Spinal cord (tissue), 10 donors: ENCODE measurements around the gene PEX7. TPM values are rescaled to one million over a fixed set of nuclear protein-coding genes. Genes with fewer than 3 reads are reported as not detected.
"Not testable (repeated sequence)": the region's sequence is repeated elsewhere in the genome, so short reads cannot be mapped to it uniquely, and the experiment has no call there.

ENCODE experiments used
- DNase-seq, 6 donors: peaks; one replicate each; pipeline versions ENCODE4 v3.0.0 to v3.0.0-alpha.2; 2013 to 2015; ENCODE audit warnings: low spot score in 6 of 6, low read depth in 4 of 6
- H3K27ac ChIP-seq: one replicate; pipeline ENCODE4 v1.5.1; 2013; ENCODE audit warnings: low read depth, low read length, control low read depth
- H3K27me3 ChIP-seq: one replicate; pipeline ENCODE4 v1.6.1; 2013; ENCODE audit warnings: low read length; ENCODE audit not compliant: control insufficient read depth, insufficient read depth
- H3K36me3 ChIP-seq: one replicate; pipeline ENCODE4 v1.6.1; 2013; ENCODE audit warnings: low read length; ENCODE audit not compliant: control insufficient read depth, insufficient read depth
- H3K4me1 ChIP-seq: one replicate; pipeline ENCODE4 v1.6.1; 2013; ENCODE audit warnings: low read length; ENCODE audit not compliant: control insufficient read depth, insufficient read depth
- H3K4me3 ChIP-seq: one replicate; pipeline ENCODE4 v1.5.1; 2013; ENCODE audit warnings: low read depth, low read length, control low read depth
- H3K9me3 ChIP-seq: one replicate; pipeline ENCODE4 v1.6.1; 2013; ENCODE audit warnings: low read length; ENCODE audit not compliant: control insufficient read depth, insufficient read depth
- WGBS: methylation state at CpG from one replicate; pipeline ENCODE4 v1.1.5; 2013; ENCODE audit warnings: missing lambda C conversion rate; ENCODE audit not compliant: insufficient coverage; 5-methylcytosine and 5-hydroxymethylcytosine counted together
- polyA plus RNA-seq, 2 donors: library from polyadenylated mRNA; unstranded; fragments of 120-200 nt; gene quantifications; one replicate each; pipeline ENCODE4 v1.2.1, GENCODE V29; 2013; ENCODE audit not compliant: insufficient read length in 2 of 2
- total RNA-seq, 2 donors: library from RNA; depleted of rRNA in 1 of 2; stranded (reverse); fragments of 120-200 nt in 1 of 2; fragments of >200 nt in 1 of 2; gene quantifications; one replicate each; pipeline versions ENCODE4 v1.2.3 to v1.2.4, GENCODE V29; 2013 to 2014
- donor health status: healthy.

The PEX7 gene
- total and polyA plus RNA-seq, 4 donors, result 8.3 to 10.4 (median 8.8) TPM

- Histone ChIP-seq H3K4me3 (no peak overlapping the region), H3K4me1 (no peaks in the 10 kb centered on the region), H3K36me3 (no peaks in the 10 kb centered on the region), H3K27ac (no peak overlapping the region), H3K9me3 (no peaks in the 10 kb centered on the region), H3K27me3 (no peaks in the 10 kb centered on the region)
- 93% methylated on average over 3 of the region's 4 CpGs for WGBS
- no peak for DNase-seq
Measured at GRCh38 chr6:136864676-136865075, 42.3 kb downstream of the PEX7 start.

- H3K4me1 ChIP-seq, result no peaks in the 10 kb centered on the region
- H3K27ac ChIP-seq, result no peak overlapping the region
- no peak for DNase-seq
- WGBS, result no CpG with 5 or more reads among the region's 4 CpGs
- H3K36me3 ChIP-seq, result no peaks in the 10 kb centered on the region
- H3K27me3 ChIP-seq, result no peaks in the 10 kb centered on the region
- H3K9me3 ChIP-seq, result no peaks in the 10 kb centered on the region
- no peak overlapping the region for H3K4me3 ChIP-seq
Measured at GRCh38 chr6:136866872-136867416, 44.6 kb downstream of the PEX7 start.

- Histone ChIP-seq H3K27me3 (no peaks in the 10 kb centered on the region), H3K27ac (no peak overlapping the region), H3K4me1 (no peaks in the 10 kb centered on the region), H3K4me3 (no peak overlapping the region), H3K9me3 (peaks cover 11% of the 10 kb centered on the region), H3K36me3 (no peaks in the 10 kb centered on the region)
- WGBS, result no CpG with 5 or more reads among the region's 2 CpGs
- DNase-seq, result no peak
Measured at GRCh38 chr6:136869451-136869850, 47.1 kb downstream of the PEX7 start.

- Histone ChIP-seq H3K4me1 (no peaks in the 10 kb centered on the region), H3K4me3 (no peak overlapping the region), H3K9me3 (peaks cover 11% of the 10 kb centered on the region), H3K27ac (no peak overlapping the region), H3K27me3 (no peaks in the 10 kb centered on the region), H3K36me3 (no peaks in the 10 kb centered on the region)
- peak in 1 of 6 donors; percentile 17 for DNase-seq
- no CpG with 5 or more reads among the region's 3 CpGs for WGBS
Measured at GRCh38 chr6:136873748-136874147, 51.4 kb downstream of the PEX7 start.

GRCh38 chr6:136876469-136876868 lies 54.1 kb downstream of the PEX7 start:
- H3K27me3 ChIP-seq, H3K4me1 ChIP-seq, H3K27ac ChIP-seq, H3K36me3 ChIP-seq, H3K4me3 ChIP-seq, DNase-seq: not testable (repeated sequence)
- WGBS, result no CpG with 5 or more reads among the region's 4 CpGs
- H3K9me3 ChIP-seq, result peaks cover 11% of the 10 kb centered on the region

GRCh38 chr6:136880748-136881460 lies 58.5 kb downstream of the PEX7 start:
- no peaks in the 10 kb centered on the region for H3K36me3 ChIP-seq
- no peaks in the 10 kb centered on the region for H3K9me3 ChIP-seq
- DNase-seq, result no peak
- WGBS, result no CpG with 5 or more reads among the region's 4 CpGs
- no peak overlapping the region for H3K4me3 ChIP-seq
- no peaks in the 10 kb centered on the region for H3K4me1 ChIP-seq
- no peak overlapping the region for H3K27ac ChIP-seq
- H3K27me3 ChIP-seq, result no peaks in the 10 kb centered on the region

- Histone ChIP-seq H3K4me3 (no peak overlapping the region), H3K9me3 (no peaks in the 10 kb centered on the region), H3K4me1 (no peaks in the 10 kb centered on the region), H3K27me3 (no peaks in the 10 kb centered on the region), H3K36me3 (no peaks in the 10 kb centered on the region), H3K27ac (no peak overlapping the region)
- no peak for DNase-seq
- WGBS, result 100% methylated on average over 1 of the region's 3 CpGs
Measured at GRCh38 chr6:136886091-136886490, 63.7 kb downstream of the PEX7 start.

- Histone ChIP-seq H3K4me3 (no peak overlapping the region), H3K27me3 (no peaks in the 10 kb centered on the region), H3K4me1 (no peaks in the 10 kb centered on the region), H3K36me3 (no peaks in the 10 kb centered on the region), H3K27ac (no peak overlapping the region), H3K9me3 (no peaks in the 10 kb centered on the region)
- WGBS, result no CpG with 5 or more reads among the region's 1 CpG
- DNase-seq, result no peak
Measured at GRCh38 chr6:136887953-136888352, 65.6 kb downstream of the PEX7 start.

GRCh38 chr6:136889271-136890193 lies 67.1 kb downstream of the PEX7 start:
- WGBS, result no CpG with 5 or more reads among the region's 6 CpGs
- Histone ChIP-seq H3K27ac (peak overlapping the region; percentile 1), H3K9me3 (no peaks in the 10 kb centered on the region), H3K4me1 (no peaks in the 10 kb centered on the region), H3K4me3 (no peak overlapping the region), H3K36me3 (no peaks in the 10 kb centered on the region), H3K27me3 (no peaks in the 10 kb centered on the region)
- DNase-seq, result no peak
